ENCODE data around the gene DIPK1B. TPM values are rescaled to one million over a fixed set of nuclear protein-coding genes. Genes with fewer than 3 reads are reported as not detected.

The DIPK1B gene
- polyA plus RNA-seq, 2 donors: 1.6 to 2.5 TPM

DNA sequence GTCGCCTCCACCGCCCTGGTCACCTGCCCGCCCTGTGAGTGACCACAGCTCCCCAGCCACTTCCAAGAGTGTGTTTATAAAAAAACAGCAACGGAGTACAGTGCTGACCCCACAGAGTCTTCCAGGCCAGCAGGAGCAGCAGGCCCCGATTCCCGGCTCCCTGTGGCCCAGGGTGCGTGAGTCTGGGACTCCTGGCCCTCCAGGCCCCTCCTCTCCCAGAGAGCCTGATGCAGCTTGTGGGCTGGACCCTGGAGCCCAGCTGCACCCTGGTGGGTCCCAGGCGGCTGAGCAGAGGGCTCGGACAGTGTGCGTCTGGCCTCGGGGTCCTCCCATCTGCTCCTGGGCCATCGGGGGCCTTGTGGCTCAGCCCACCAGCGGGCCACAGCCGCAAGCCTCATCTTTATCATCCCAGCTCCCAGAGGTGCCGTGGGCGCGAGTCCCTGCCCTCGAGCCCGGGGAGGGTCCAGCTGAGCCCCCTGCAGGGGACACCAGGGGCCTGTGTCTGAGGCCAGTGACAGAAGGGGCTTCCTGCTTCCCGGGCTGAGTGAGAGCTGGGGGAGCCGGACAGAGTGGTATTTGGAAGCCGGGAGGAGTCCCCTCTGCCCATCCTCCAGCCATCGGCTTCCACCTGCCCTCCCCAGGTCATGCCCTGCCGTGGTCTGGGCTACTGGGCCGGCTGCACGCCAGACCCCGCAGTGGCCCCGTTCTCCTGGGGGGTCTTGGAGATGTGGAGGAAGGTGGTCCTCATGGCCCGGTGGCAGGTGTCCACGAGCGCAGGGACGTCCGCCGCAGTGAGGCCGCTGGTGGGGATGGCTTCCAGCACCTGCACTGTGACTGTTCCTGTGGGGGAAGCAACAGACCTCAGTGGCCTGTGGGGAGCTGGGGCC lies 39.0 kb upstream of the DIPK1B start:
- Histone ChIP-seq H3K4me1 (ENCODE audit: control insufficient read depth in 2 of 2, insufficient read depth in 2 of 2, low read length in 1 of 2) (no peaks in the 10 kb centered on the region), H3K9me3 (ENCODE audit: control insufficient read depth in 2 of 2, insufficient read depth in 1 of 2, low read depth in 1 of 2, low read length in 1 of 2) (no peaks in the 10 kb centered on the region), H3K27me3 (ENCODE audit: control insufficient read depth in 1 of 2, insufficient read depth in 2 of 2, low read length in 2 of 2) (no peaks in the 10 kb centered on the region), H3K4me3 (ENCODE audit: low read depth in 1 of 2, low read length in 2 of 2) (no peak overlapping the region), H3K27ac (ENCODE audit: low read depth in 2 of 2, low read length in 1 of 2) (no peak overlapping the region), H3K36me3 (ENCODE audit: control insufficient read depth in 2 of 2, insufficient read depth in 2 of 2, low read length in 1 of 2) (peaks cover 0 to 32% of the 10 kb centered on the region in 2 donors)
- 75 to 88% methylated on average over 33 to 35 of the region's 35 CpGs for WGBS, 2 donors

GRCh38 chr9:136673975-136674785 lies 38.2 kb upstream of the DIPK1B start:
- peaks cover 0 to 32% of the 10 kb centered on the region in 2 donors for H3K36me3 ChIP-seq (ENCODE audit: control insufficient read depth in 2 of 2, insufficient read depth in 2 of 2, low read length in 1 of 2)
- H3K27me3 ChIP-seq (ENCODE audit: control insufficient read depth in 1 of 2, insufficient read depth in 2 of 2, low read length in 2 of 2): no peaks in the 10 kb centered on the region
- 81% methylated on average over 26 of the region's 26 CpGs for WGBS, 2 donors
- no peak overlapping the region for H3K27ac ChIP-seq (ENCODE audit: low read depth in 2 of 2, low read length in 1 of 2)
- peaks cover 0 to 2% of the 10 kb centered on the region in 2 donors for H3K4me1 ChIP-seq (ENCODE audit: control insufficient read depth in 2 of 2, insufficient read depth in 2 of 2, low read length in 1 of 2)
- no peaks in the 10 kb centered on the region for H3K9me3 ChIP-seq (ENCODE audit: control insufficient read depth in 2 of 2, insufficient read depth in 1 of 2, low read depth in 1 of 2, low read length in 1 of 2)
- no peak overlapping the region for H3K4me3 ChIP-seq (ENCODE audit: low read depth in 1 of 2, low read length in 2 of 2)

DNA sequence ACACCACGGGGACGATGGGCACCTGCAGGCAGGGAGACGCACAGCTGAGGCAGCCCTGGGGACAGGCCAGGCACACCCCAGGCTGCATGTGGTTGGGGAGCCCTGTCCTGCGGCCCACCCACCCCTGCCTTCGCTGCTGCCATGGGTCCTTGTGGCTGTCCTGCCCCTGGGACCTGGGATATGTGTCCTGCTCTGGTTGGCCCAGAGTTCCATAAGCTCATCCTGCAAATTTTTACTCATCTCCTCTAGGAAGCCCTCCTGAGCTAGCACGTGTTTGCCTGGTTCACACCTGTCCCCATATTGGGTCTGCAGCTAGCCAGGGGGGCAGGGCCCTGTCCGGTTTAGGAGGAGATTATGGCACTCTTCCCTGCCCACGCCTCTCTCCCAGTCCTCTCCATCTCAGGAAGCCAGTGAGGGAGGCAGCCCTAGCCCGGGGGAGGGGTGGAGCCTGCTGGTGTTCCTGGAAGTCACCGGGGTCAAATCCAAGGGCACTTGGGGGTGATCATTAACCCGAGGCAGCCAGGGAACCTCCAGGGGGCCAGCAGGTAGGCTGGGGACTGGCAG lies 37.5 kb upstream of the DIPK1B start:
- H3K9me3 ChIP-seq (ENCODE audit: control insufficient read depth in 2 of 2, insufficient read depth in 1 of 2, low read depth in 1 of 2, low read length in 1 of 2): no peaks in the 10 kb centered on the region
- H3K4me3 ChIP-seq (ENCODE audit: low read depth in 1 of 2, low read length in 2 of 2): no peak overlapping the region
- H3K27me3 ChIP-seq (ENCODE audit: control insufficient read depth in 1 of 2, insufficient read depth in 2 of 2, low read length in 2 of 2): no peaks in the 10 kb centered on the region
- 51 to 60% methylated on average over 11 of the region's 11 CpGs for WGBS, 2 donors
- H3K27ac ChIP-seq (ENCODE audit: low read depth in 2 of 2, low read length in 1 of 2): no peak overlapping the region
- peaks cover 0 to 32% of the 10 kb centered on the region in 2 donors for H3K36me3 ChIP-seq (ENCODE audit: control insufficient read depth in 2 of 2, insufficient read depth in 2 of 2, low read length in 1 of 2)
- peaks cover 0 to 2% of the 10 kb centered on the region in 2 donors for H3K4me1 ChIP-seq (ENCODE audit: control insufficient read depth in 2 of 2, insufficient read depth in 2 of 2, low read length in 1 of 2)

- H3K27ac ChIP-seq (ENCODE audit: low read depth in 2 of 2, low read length in 1 of 2): no peak overlapping the region
- WGBS, 2 donors: 59 to 78% methylated on average over 14 to 16 of the region's 16 CpGs
- no peaks in the 10 kb centered on the region for H3K9me3 ChIP-seq (ENCODE audit: control insufficient read depth in 2 of 2, insufficient read depth in 1 of 2, low read depth in 1 of 2, low read length in 1 of 2)
- no peak overlapping the region for H3K4me3 ChIP-seq (ENCODE audit: low read depth in 1 of 2, low read length in 2 of 2)
- H3K27me3 ChIP-seq (ENCODE audit: control insufficient read depth in 1 of 2, insufficient read depth in 2 of 2, low read length in 2 of 2): no peaks in the 10 kb centered on the region
- H3K36me3 ChIP-seq (ENCODE audit: control insufficient read depth in 2 of 2, insufficient read depth in 2 of 2, low read length in 1 of 2): peaks cover 0 to 32% of the 10 kb centered on the region in 2 donors
- peaks cover 0 to 2% of the 10 kb centered on the region in 2 donors for H3K4me1 ChIP-seq (ENCODE audit: control insufficient read depth in 2 of 2, insufficient read depth in 2 of 2, low read length in 1 of 2)
Observed at GRCh38 chr9:136675477-136676296, 36.7 kb upstream of the DIPK1B start.

- H3K4me1 ChIP-seq (ENCODE audit: control insufficient read depth in 2 of 2, insufficient read depth in 2 of 2, low read length in 1 of 2): peaks cover 0 to 2% of the 10 kb centered on the region in 2 donors
- H3K27ac ChIP-seq (ENCODE audit: low read depth in 2 of 2, low read length in 1 of 2): no peak overlapping the region
- whole genome bisulfite sequencing, 2 donors: 91 to 93% methylated on average over 13 of the region's 13 CpGs
- H3K36me3 ChIP-seq (ENCODE audit: control insufficient read depth in 2 of 2, insufficient read depth in 2 of 2, low read length in 1 of 2): peaks cover 0 to 32% of the 10 kb centered on the region in 2 donors
- no peak overlapping the region for H3K4me3 ChIP-seq (ENCODE audit: low read depth in 1 of 2, low read length in 2 of 2)
- H3K9me3 ChIP-seq (ENCODE audit: control insufficient read depth in 2 of 2, insufficient read depth in 1 of 2, low read depth in 1 of 2, low read length in 1 of 2): no peaks in the 10 kb centered on the region
- H3K27me3 ChIP-seq (ENCODE audit: control insufficient read depth in 1 of 2, insufficient read depth in 2 of 2, low read length in 2 of 2): no peaks in the 10 kb centered on the region
Observed at GRCh38 chr9:136676297-136676794, 36.0 kb upstream of the DIPK1B start.

DNA sequence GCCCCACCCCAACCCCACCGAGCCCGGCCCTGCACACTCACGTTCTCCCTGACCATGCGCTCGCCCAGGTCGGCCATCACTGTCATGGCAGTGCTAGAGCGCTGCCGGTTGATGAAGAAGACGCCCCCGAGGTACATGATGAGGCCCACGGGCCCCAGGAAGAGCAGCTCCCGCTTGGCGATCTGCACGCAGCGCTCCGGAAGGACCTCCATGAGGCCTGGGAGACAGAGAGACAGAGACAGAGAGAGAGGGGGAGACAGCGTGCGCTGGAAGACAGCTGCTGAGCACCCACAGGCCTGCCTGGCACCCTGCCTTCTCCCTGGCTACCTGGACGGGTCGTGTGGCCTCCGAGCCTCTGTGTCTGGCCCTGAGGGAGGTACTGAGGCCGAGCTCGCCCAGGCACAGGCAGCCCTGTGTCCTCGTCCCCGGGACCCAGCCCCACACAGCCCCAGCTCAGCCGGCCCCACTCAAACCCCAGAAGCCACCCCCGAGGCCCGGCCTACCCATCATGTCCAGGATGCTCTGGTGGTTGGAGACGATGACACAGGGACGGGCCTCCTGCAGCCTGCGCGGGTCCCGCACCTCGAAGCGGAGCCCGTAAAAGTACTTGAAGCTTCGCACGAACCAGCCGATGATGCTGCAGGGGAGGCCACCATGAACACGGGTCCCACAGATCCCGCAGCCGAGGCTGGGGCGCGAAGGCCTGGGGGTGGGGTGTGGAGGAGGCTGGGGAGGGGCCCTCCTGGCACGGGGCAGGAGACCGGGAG lies 35.3 kb upstream of the DIPK1B start:
- Histone ChIP-seq H3K4me3 (ENCODE audit: low read depth in 1 of 2, low read length in 2 of 2) (no peak overlapping the region), H3K4me1 (ENCODE audit: control insufficient read depth in 2 of 2, insufficient read depth in 2 of 2, low read length in 1 of 2) (peaks cover 0 to 2% of the 10 kb centered on the region in 2 donors), H3K9me3 (ENCODE audit: control insufficient read depth in 2 of 2, insufficient read depth in 1 of 2, low read depth in 1 of 2, low read length in 1 of 2) (no peaks in the 10 kb centered on the region), H3K27ac (ENCODE audit: low read depth in 2 of 2, low read length in 1 of 2) (no peak overlapping the region), H3K27me3 (ENCODE audit: control insufficient read depth in 1 of 2, insufficient read depth in 2 of 2, low read length in 2 of 2) (no peaks in the 10 kb centered on the region), H3K36me3 (ENCODE audit: control insufficient read depth in 2 of 2, insufficient read depth in 2 of 2, low read length in 1 of 2) (peaks cover 0 to 32% of the 10 kb centered on the region in 2 donors)
- WGBS, 2 donors: 90% methylated on average over 45 to 46 of the region's 46 CpGs

DNA sequence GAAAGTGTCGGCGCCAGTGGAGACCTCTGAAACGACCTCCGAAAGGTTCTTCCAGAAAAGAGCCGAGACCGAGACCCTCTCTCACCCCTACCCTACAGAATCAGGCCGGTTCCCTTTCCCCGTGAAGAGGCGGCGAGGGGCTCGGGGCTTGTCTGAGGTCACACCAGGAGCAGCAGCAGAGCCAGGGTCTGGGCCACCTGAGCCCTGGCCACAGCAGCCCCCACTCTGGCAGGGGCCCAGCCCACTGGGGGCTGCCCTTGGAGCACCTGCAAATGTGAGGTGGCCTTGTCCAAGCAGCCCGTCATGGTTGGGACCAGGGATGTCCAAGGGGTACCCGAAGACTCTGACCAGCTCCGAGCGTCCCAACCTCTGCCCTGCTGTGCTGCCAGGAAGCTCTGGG lies 34.3 kb upstream of the DIPK1B start:
- WGBS, 2 donors: 93 to 94% methylated on average over 15 of the region's 15 CpGs
- Histone ChIP-seq H3K4me1 (ENCODE audit: control insufficient read depth in 2 of 2, insufficient read depth in 2 of 2, low read length in 1 of 2) (peaks cover 0 to 2% of the 10 kb centered on the region in 2 donors), H3K27ac (ENCODE audit: low read depth in 2 of 2, low read length in 1 of 2) (no peak overlapping the region), H3K27me3 (ENCODE audit: control insufficient read depth in 1 of 2, insufficient read depth in 2 of 2, low read length in 2 of 2) (no peaks in the 10 kb centered on the region), H3K9me3 (ENCODE audit: control insufficient read depth in 2 of 2, insufficient read depth in 1 of 2, low read depth in 1 of 2, low read length in 1 of 2) (no peaks in the 10 kb centered on the region), H3K36me3 (ENCODE audit: control insufficient read depth in 2 of 2, insufficient read depth in 2 of 2, low read length in 1 of 2) (peaks cover 0 to 30% of the 10 kb centered on the region in 2 donors), H3K4me3 (ENCODE audit: low read depth in 1 of 2, low read length in 2 of 2) (no peak overlapping the region)

GRCh38 chr9:136678624-136679023 lies 33.7 kb upstream of the DIPK1B start:
- 82% methylated on average over 6 of the region's 6 CpGs for WGBS, 2 donors
- no peaks in the 10 kb centered on the region for H3K27me3 ChIP-seq (ENCODE audit: control insufficient read depth in 1 of 2, insufficient read depth in 2 of 2, low read length in 2 of 2)
- peaks cover 0 to 27% of the 10 kb centered on the region in 2 donors for H3K36me3 ChIP-seq (ENCODE audit: control insufficient read depth in 2 of 2, insufficient read depth in 2 of 2, low read length in 1 of 2)
- no peak overlapping the region for H3K27ac ChIP-seq (ENCODE audit: low read depth in 2 of 2, low read length in 1 of 2)
- H3K9me3 ChIP-seq (ENCODE audit: control insufficient read depth in 2 of 2, insufficient read depth in 1 of 2, low read depth in 1 of 2, low read length in 1 of 2): no peaks in the 10 kb centered on the region
- H3K4me3 ChIP-seq (ENCODE audit: low read depth in 1 of 2, low read length in 2 of 2): no peak overlapping the region
- H3K4me1 ChIP-seq (ENCODE audit: control insufficient read depth in 2 of 2, insufficient read depth in 2 of 2, low read length in 1 of 2): peaks cover 0 to 2% of the 10 kb centered on the region in 2 donors
